ENCODE data around the gene ADGRD2. TPM values are rescaled to one million over a fixed set of nuclear protein-coding genes. Genes with fewer than 3 reads are reported as not detected.

Gene ADGRD2
- total and polyA plus RNA-seq, 2 of the 13 experiments (the other 11 are each of a cell fraction or from before 2014, with no cell fraction given), result not detected

DNA sequence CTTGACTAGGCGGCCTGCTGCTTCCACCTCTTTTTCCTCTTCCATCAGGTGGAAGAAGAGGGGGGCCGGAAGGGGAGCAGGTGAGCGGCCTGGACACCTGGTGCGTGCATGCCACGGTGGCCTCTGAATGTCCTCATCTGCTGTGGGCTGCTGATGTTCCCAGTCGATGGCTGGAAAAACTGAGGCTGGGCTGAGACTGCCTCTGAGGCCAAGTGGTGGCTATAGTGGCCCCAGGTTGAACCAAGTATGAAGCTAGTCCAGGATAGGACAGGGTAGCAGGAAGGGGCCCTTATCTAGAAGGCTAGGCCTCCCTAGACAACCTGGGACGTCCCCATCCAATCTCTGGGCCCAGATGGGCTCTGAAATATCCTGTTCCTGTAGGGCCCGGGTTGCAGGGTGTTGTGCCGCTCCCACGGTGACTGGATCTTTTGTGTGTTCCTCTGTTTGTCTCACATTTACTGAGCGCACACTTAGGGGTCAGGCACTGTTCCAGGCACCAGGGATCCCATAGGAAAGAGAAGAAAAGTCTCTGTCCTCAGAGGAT, 57.7 kb downstream of the ADGRD2 start (continued):
- TF ChIP-seq TBX2 (CRISPR knock-in tag; IDR thresholded peaks at IDR 0.05; ENCODE audit: borderline replicate concordance) (0 out of 2 replicates have a peak, but pooled peaks have one; percentile 2), IKZF1 (IDR thresholded peaks at IDR 0.05) (no peak), TBP (CRISPR knock-in tag; IDR thresholded peaks at IDR 0.05) (no peak), ZNF232 (CRISPR knock-in tag; IDR thresholded peaks at IDR 0.05; ENCODE audit: borderline replicate concordance) (peak; percentile 21; the same call in 1 of the 2 replicates), EED (CRISPR knock-in tag; IDR thresholded peaks at IDR 0.05) (no peak), POLR2A (IDR thresholded peaks at IDR 0.05; ENCODE audit: insufficient read depth in 1 of 2, low read depth in 2 of 2, low read length in 2 of 2) (peak in 1 of 2 experiments; percentile 7; a peak in 1 of 4 replicates), FOXK1 (CRISPR knock-in tag; IDR thresholded peaks at IDR 0.05; ENCODE audit: borderline replicate concordance, low read depth) (no peak), BCL6 (CRISPR knock-in tag; IDR thresholded peaks at IDR 0.05) (no peak), ZNF562 (CRISPR knock-in tag; IDR thresholded peaks at IDR 0.05; ENCODE audit: borderline replicate concordance) (no peak), ATM (IDR thresholded peaks at IDR 0.05; ENCODE audit: borderline replicate concordance) (no peak), REXO4 (CRISPR knock-in tag; IDR thresholded peaks at IDR 0.05; ENCODE audit: borderline replicate concordance) (no peak), DMAP1 (CRISPR knock-in tag; IDR thresholded peaks at IDR 0.05) (0 out of 2 replicates have a peak, but pooled peaks have one; percentile 9)
- TF ChIP-seq, protein P1, sequence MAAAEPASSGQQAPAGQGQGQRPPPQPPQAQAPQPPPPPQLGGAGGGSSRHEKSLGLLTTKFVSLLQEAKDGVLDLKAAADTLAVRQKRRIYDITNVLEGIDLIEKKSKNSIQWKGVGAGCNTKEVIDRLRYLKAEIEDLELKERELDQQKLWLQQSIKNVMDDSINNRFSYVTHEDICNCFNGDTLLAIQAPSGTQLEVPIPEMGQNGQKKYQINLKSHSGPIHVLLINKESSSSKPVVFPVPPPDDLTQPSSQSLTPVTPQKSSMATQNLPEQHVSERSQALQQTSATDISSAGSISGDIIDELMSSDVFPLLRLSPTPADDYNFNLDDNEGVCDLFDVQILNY (CRISPR knock-in tag; conservative IDR thresholded peaks at IDR 0.05), result no peak
- TF ChIP-seq, protein P2, sequence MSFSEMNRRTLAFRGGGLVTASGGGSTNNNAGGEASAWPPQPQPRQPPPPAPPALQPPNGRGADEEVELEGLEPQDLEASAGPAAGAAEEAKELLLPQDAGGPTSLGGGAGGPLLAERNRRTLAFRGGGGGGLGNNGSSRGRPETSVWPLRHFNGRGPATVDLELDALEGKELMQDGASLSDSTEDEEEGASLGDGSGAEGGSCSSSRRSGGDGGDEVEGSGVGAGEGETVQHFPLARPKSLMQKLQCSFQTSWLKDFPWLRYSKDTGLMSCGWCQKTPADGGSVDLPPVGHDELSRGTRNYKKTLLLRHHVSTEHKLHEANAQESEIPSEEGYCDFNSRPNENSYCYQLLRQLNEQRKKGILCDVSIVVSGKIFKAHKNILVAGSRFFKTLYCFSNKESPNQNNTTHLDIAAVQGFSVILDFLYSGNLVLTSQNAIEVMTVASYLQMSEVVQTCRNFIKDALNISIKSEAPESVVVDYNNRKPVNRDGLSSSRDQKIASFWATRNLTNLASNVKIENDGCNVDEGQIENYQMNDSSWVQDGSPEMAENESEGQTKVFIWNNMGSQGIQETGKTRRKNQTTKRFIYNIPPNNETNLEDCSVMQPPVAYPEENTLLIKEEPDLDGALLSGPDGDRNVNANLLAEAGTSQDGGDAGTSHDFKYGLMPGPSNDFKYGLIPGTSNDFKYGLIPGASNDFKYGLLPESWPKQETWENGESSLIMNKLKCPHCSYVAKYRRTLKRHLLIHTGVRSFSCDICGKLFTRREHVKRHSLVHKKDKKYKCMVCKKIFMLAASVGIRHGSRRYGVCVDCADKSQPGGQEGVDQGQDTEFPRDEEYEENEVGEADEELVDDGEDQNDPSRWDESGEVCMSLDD (CRISPR knock-in tag; IDR thresholded peaks at IDR 0.05; ENCODE audit: borderline replicate concordance), result no peak
- TF ChIP-seq, protein P3, sequence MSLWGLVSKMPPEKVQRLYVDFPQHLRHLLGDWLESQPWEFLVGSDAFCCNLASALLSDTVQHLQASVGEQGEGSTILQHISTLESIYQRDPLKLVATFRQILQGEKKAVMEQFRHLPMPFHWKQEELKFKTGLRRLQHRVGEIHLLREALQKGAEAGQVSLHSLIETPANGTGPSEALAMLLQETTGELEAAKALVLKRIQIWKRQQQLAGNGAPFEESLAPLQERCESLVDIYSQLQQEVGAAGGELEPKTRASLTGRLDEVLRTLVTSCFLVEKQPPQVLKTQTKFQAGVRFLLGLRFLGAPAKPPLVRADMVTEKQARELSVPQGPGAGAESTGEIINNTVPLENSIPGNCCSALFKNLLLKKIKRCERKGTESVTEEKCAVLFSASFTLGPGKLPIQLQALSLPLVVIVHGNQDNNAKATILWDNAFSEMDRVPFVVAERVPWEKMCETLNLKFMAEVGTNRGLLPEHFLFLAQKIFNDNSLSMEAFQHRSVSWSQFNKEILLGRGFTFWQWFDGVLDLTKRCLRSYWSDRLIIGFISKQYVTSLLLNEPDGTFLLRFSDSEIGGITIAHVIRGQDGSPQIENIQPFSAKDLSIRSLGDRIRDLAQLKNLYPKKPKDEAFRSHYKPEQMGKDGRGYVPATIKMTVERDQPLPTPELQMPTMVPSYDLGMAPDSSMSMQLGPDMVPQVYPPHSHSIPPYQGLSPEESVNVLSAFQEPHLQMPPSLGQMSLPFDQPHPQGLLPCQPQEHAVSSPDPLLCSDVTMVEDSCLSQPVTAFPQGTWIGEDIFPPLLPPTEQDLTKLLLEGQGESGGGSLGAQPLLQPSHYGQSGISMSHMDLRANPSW (CRISPR knock-in tag; IDR thresholded peaks at IDR 0.05; ENCODE audit: borderline replicate concordance), result no peak
- TF ChIP-seq, protein P4, sequence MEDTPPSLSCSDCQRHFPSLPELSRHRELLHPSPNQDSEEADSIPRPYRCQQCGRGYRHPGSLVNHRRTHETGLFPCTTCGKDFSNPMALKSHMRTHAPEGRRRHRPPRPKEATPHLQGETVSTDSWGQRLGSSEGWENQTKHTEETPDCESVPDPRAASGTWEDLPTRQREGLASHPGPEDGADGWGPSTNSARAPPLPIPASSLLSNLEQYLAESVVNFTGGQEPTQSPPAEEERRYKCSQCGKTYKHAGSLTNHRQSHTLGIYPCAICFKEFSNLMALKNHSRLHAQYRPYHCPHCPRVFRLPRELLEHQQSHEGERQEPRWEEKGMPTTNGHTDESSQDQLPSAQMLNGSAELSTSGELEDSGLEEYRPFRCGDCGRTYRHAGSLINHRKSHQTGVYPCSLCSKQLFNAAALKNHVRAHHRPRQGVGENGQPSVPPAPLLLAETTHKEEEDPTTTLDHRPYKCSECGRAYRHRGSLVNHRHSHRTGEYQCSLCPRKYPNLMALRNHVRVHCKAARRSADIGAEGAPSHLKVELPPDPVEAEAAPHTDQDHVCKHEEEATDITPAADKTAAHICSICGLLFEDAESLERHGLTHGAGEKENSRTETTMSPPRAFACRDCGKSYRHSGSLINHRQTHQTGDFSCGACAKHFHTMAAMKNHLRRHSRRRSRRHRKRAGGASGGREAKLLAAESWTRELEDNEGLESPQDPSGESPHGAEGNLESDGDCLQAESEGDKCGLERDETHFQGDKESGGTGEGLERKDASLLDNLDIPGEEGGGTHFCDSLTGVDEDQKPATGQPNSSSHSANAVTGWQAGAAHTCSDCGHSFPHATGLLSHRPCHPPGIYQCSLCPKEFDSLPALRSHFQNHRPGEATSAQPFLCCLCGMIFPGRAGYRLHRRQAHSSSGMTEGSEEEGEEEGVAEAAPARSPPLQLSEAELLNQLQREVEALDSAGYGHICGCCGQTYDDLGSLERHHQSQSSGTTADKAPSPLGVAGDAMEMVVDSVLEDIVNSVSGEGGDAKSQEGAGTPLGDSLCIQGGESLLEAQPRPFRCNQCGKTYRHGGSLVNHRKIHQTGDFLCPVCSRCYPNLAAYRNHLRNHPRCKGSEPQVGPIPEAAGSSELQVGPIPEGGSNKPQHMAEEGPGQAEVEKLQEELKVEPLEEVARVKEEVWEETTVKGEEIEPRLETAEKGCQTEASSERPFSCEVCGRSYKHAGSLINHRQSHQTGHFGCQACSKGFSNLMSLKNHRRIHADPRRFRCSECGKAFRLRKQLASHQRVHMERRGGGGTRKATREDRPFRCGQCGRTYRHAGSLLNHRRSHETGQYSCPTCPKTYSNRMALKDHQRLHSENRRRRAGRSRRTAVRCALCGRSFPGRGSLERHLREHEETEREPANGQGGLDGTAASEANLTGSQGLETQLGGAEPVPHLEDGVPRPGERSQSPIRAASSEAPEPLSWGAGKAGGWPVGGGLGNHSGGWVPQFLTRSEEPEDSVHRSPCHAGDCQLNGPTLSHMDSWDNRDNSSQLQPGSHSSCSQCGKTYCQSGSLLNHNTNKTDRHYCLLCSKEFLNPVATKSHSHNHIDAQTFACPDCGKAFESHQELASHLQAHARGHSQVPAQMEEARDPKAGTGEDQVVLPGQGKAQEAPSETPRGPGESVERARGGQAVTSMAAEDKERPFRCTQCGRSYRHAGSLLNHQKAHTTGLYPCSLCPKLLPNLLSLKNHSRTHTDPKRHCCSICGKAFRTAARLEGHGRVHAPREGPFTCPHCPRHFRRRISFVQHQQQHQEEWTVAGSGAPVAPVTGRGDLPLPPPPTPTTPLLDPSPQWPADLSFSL (CRISPR knock-in tag; IDR thresholded peaks at IDR 0.05), result no peak

All from HepG2 (cell line).